HG02973 (cell line): Measurements from ENCODE around the gene CTSH.
"Not testable (repeated sequence)": the region's sequence is repeated elsewhere in the genome, so short reads cannot be mapped to it uniquely, and the experiment has no call there.

ENCODE experiments used
- ATAC-seq: cut with Tn5 transposase; IDR thresholded peaks from one replicate; pipeline ENCODE4 v1.9.1; 2021; ENCODE audit warnings: moderate library complexity; ENCODE audit not compliant: unreplicated experiment

The CTSH gene

DNA sequence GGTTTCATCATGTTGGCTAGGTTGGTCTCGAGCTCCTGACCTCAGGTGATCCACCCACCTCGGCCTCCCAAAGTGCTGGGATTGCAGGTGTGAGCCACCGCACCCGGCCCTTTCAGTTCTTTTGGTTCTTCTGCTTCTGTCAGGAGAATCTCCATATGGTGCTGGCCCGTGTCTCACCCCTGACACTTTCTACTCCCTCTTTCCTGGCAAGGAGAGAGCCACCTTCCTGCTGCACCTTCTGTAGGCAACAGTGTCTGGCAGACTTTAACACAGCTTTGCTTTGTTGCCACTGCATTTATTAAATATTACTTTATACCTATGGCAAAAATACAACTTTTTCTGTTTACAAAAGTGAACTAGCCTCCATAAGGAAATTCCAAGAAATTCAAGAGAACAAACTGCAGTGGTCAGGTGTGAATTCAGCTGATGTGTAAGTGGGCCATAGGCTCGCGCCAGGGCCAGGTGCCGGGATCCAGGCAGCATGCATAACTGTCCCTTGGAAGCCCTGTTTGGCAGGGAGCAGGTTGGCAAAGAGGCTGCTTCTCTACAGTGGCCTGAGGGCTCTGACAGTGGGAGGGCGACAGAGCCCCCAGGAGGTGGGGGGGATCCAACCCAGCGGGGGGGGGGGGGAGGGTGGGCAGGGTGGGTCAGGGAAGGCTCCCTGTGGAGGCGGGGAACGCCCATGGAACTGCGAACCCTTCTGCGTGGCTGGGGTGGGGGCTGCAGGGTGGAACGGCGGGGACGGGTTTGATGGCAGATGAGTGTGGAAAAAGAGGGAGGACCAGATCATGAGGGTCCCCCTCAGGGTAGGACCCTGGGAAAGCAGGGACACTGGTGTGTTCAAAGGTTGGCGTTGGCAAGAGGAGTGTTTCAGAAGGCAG is 21.1 kb downstream of the CTSH start:
- no peak for ATAC-seq

DNA sequence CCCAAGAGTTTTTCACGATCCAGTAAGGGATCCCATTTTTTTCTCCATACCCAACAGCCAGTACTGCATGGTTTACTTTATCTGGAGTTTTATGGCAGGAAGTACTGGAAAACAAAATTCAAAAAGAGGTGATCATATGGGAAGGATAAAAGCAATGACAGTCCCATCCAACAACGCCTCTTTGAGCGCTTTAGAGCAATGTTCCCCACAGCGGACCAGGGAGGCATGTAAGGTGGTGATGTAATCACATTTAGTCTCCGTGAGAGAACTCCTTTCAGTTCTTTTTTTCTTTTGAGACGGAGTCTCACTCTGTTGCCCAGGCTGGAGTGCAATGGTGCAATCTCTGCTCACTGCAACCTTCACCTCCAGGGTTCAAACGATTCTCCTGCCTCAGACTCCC is 21.8 kb downstream of the CTSH start:
- ATAC-seq = no peak

DNA sequence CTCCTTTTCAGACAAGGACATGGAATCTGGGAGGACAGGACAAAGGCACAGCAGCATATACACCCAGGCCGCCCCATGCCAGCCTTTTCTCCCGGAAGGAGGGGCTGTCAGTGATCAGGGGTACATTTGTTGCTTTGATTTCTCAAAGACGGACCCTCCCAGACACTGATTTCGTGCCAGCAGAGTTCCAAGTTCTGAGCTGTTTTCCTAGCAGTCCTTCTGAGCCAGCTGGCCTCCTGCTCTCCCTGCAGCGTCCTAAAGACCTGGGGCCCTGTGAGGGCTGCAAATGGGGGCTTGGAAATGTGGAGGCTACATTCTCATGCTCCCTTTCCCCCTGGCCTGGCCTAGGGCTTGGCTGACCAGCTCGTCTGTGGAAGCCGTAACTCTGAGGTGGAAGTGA is 22.3 kb downstream of the CTSH start:
- no peak for ATAC-seq

DNA sequence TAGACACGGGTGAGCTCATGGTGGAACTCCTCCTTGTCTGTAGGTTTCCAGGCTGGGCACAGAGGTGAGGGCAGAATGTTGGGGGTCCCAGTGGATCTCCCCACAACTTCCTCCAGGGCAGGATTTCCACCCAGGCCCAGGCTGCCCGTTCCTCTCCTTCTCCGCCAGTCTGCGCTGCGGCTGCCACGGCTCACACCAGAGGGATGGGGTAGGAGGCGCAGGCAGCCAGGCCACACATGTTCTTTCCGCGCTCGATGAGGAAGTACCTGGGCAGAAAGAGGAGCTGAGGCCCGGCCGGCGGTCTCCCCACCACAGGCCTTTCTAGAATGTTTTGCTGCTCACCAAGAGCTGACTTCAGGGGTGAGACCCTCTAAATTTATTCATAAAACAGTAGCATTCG is 22.9 kb downstream of the CTSH start:
- ATAC-seq = no peak

DNA sequence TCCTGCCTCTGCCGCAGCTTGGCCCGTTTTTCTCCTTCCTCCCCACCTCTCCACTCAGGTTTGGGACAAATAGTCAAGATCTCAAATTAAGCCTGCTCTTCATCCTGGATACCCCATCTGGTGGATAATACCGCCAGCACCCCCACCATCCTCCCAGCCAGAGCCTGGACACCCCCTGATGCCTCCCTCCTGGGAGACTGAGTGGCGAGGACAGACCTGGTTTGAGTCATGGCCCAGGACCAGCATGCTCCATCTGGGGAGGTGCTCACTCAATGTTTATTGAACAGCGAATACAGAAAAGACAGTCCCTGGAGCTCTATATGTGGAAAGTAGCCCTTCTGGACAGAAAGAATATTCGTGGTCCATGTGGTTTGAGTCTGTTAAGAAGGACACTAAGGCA is 23.3 kb downstream of the CTSH start:
- no peak for ATAC-seq

DNA sequence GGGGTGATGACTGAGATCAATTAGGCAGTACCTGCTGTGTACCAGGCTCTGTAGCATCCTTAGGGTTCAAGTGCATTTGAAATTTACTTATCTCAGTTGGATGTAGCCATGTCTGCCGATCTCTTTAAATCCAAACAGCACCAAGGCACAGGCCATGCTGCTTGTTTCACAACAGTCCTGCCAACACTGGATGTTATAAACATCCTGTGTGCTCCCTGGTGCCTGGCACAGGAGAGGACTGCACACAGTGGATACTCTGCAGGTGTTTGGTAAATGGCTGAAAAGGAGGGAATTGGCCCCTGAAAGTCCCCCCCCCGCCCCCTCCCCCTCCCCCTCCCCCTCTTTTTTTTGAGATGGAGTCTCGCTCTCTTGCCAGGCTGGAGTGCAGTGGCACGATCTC is 27.0 kb downstream of the CTSH start:
- no peak for ATAC-seq

DNA sequence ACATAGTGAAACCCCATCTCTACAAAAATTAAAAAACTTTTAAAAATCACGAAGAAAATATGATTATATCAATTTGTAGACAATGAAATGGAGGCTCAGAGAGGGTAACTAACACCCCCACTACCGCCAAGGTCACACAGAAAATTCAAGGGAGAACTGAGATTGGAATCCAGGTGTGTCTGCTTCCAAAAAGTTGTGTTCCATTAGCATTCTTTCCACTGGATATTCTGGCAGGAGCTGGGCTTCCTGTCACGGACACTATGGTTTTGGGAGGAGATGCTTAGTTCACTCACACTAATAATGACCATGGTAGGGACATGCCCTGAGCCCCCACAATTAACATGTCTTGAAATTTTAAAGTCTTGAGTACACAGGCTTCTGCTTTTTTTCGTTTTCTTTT is 28.8 kb downstream of the CTSH start:
- ATAC-seq = no peak

DNA sequence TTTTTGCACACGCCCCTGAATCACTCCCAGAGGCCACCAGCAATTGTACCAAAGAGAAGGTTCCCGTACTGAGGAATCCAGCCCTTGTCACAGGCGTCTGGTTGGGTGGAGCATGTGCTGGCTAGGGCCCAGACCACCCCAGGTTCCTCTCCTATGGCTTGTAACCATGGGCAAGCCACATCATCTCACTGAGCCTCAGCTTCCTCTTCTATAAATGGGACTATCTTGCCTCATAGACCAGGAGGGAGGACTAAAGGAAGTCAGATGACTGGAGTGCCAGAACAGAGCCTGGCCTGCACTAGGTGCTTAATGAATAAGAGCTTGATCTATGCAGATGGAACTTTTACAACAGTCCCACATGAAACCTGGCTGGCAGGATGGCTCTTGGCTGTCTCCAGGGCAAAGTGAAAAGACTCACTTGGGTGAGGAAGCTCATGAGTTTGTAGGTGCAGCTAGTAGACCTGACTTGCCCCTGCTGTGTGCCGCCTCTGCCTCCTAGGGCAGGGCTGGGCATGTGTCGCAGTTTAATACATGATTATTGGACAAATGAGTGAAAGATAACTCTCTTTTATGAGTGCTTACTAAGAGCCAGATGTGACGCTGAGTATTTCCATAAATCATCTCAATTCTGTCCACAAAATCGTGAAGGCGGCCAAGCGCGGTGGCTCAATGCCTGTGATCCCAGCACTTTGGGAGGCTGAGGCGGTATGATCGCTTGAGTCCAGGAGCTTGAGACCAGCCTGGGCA is 29.3 kb downstream of the CTSH start:
- no peak for ATAC-seq

DNA sequence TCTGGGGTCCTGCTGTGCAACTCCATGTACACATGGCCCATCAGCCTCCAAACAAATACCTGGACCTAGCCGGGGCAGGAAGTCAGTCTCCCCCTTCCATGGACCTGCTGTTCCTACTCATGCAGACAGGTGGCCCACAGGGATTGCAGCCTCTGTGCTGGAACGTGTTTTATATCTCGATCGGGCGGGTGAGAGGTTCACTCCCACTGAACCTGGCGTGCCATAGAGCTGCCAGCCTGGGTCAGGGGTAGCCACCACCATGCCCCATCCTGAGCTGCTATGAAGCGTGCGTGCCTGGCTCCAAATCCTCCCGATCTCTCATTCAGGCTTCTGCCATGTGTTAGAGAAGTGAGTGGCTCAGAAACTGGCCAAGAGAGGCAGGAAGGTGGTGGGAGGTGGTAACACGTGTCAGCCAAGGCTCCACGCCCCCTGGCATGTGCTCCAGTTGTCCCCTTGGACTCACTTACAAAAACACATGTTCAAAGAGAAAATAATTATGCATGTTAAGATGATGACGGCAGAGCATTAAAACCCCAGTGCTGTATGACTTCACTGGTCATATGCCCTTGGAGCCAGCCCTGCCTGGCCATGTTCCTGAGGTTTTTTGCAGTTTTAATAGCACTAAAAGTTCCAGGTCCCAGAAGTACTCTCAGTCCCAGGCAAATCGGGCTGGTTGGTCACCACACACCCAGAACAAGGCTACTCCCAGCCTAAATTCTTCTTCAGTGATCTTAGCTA is 30.6 kb downstream of the CTSH start:
- ATAC-seq = no peak

DNA sequence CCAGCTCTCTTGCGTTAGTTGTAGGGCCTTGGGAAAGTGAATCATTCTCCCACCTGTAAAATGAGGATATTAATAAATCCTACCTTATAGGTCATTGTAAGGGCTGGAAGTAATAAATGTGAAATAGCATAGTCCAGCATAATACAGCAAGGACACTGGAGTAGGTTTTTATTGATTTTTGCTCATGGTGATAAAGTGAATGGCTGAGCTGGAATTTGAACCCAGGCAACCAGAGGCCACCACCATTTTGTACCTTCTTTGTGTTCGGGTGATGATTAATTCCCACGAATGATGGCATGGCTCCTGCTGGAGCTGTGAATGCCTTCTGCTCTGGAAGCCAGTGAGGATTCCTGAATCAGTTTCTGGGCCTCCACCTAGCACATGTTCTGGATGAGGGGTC is 31.8 kb downstream of the CTSH start:
- ATAC-seq = no peak

DNA sequence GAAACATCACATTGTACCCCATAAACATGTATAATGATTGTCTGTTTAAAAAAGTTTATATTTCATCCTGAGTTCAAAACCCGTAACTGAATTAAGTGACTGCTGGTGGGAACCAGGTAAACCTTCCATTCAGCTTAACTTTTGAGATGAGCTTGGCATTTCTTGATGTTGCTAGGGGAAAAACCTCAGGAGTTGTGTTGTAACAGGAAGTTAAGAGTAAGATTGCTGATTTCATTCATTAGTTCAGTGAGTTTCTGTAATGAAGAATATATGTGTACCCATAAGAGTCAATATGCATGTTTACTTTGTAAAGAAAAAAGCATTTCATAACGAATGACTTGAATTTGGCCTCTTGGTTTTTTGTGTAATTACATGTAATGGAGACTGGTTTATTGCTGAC is 32.5 kb downstream of the CTSH start:
- no peak for ATAC-seq

DNA sequence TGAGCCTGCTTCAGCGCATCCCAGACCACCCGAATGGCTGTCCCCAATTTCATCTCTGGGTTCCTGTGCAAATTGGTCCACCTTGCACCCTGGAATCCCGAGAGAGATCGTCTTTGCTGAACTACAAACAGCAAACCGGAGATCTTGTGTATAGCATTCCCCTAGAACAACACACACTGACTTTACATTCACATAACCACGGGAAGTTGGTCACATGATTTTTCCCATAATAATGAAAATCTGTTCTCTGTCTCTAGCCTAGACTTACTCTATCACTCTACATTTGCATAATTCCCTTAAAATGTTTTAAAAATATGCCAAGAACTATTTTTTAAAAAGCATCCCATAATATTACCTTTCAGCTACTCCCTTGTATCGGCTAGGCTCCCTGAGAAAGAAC is 34.6 kb downstream of the CTSH start:
- ATAC-seq = no peak

DNA sequence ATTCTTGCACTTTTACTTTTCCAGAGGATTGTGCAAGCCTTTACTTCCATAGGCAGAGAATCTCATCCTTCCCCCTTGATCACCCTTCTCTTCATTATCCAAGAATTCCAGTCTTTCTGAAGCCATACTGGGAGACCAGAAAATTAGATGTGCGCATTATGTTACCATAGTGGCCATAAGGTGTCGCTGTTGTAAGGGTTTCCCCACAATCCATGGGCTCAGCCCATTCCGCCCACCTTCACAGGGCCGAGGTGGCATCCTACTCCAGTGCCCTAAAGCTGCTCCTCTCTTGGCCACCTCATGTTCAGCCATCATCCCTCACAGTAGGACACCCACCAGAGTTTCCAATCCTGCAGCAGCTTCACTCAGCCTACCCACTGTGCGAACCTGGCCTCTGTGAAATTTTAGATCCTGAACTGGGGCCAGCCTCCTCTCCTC is 35.0 kb downstream of the CTSH start:
- ATAC-seq = no peak

DNA sequence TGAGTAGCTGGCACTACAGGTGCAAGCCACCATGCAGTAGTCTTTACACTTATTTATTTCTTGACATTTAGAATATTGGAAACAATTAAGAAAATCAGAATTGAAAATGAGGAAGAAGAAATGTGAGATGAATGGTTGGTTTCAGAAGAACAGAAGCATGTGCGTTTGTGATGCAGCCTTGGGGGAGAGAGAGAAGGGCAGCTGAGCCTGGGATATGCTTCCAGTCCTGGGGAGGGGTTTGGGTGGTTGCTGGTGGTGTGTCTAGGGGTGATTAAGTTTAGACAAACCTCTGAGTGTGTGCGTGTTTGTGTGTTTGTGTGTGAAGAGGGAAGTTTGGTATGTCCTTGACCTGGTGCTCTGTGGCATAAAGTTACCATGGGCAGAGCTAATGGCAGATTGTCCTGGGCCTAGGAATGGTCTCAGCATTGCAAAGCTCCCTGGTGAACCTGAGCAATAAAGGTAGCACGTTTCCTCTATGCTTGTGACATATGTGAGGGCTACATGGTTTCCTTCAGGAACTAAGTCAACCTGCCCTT is 35.6 kb downstream of the CTSH start:
- no peak for ATAC-seq

DNA sequence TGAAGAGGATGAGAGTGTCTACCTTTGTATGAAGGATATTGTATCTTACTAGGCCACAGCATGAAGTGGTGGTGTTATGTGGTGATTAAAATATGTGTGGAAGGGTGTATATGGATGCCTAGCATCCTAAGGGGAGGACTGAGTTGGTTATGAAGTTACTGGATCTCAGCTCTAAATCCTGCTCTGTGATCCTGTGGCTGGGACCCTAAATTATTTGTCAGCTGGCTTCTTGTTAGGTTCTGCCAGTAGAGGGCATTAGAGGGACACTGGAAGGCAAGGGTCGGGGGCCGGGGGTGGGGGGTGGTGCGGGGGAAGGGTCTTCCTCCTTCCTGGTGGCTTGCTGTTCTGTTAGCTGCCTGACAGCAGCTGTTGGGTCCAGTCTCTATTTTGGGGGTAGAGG is 37.3 kb downstream of the CTSH start:
- ATAC-seq = no peak

DNA sequence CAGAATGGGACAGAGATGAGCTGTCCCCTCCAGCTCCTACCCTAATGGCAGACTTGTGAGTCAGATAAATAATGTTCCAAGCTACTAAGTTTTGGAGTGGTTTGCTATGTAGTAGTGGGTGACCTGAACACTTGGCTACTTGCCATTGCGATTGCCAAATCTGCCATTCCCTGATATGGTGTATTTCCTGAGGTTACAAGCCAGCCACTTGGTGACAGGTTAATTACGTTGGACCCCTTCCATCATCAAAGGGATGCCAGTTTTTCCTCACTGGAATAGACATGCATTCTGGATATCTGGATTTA is 38.6 kb downstream of the CTSH start:
- ATAC-seq = no peak

DNA sequence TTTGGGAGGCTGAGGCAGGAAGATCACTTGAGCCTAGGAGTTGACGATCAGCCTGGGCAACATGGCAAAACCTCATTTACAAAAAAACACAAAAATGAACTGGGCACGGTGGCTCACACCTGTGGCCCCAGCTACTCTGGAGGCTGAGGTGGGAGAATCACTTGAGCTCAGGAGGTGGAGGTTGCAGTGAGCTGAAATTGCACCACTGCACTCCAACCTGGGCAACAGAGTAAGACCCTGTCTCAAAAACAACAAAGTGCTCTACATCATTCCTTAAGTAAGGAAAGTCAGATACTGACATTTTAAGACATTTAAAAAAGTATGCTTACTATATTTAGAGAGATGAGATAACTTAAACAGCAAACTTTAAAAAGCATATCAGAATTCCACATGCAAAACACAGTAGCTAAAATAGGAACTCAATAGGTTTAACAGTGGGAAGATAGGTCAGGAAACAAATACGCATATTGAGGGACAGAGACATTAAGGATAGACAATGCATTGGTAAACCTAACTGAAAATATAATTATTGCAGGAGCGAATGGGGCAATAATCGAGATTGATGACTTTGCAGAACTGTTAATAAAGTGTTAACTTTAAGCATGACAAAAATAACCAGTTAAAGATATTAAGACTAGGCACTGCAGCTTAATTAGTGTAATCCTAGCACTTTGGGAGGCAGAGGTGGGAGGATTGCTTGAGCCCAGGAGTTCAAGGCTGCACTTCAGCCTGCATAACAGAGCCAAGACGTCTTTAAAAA is 40.1 kb downstream of the CTSH start:
- no peak for ATAC-seq

DNA sequence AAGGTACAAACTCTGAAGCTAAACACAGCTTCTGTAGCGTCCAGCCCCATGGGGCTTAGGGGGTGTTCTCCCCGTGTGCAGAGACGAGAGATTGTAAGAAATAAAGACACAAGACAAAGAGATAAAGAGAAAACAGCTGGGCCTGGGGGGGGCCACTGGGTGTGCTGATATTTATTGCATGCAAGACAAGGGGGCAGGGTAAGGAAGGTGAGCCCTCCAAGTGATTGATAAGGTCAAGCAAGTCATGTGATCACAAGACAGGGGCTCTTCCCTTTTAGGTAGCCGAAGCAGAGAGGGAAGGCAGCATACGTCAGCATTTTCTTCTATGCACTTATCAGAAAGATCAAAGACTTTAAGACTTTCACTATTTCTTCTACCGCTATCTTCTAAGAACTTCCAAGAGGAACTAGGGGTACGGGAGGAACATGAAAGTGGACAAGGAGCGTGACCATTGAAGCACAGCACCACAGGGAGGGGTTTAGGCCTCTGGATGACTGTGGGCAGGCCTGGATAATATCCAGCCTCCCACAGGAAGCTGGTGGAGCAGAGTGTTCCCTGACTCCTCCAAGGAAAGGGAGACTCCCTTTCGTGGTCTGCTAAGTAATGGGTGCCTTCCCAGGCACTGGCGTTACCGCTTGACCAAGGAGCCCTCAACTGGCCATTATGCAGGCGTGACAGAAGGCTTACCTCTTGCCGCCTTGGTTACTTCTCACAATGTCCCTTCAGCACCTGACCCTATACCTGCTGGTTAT is 42.4 kb downstream of the CTSH start:
- ATAC-seq = not testable (repeated sequence)

DNA sequence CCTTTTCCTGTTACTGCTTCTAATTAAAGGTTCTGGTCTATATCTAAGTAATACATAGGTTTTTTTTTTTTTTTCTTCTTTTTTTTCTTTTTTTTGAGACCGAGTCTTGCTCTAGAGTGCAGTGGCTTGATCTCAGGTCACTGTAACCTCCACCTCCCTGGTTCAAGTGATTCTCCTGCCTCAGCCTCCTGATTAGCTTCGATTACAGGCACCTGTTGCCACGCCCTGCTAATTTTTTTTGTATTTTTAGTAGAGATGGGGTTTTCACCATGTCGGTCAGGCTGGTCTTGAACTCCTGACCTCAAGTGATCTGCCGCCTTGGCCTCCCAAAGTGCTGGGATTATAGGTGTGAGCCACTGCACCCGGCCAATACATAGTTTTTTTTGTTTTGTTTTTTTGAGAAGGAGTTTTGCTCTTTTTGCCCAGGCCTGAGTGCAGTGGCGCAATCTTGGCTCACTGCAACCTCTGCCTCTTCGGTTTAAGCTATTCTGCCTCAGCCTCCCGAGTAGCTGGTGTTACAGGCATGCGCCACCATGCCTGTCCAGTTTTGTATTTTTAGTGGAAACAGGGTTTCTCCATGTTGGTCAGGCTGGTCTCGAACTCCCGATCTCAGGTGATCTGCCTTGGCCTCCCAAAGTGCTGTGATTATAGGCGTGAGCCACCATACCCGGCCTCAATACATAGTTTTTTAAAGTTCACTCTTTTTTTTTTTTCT is 43.9 kb downstream of the CTSH start:
- ATAC-seq = not testable (repeated sequence)
